GM12891 (cell line): Measurements from ENCODE around the gene TRAPPC2.

ENCODE experiments used
- DNase-seq: peaks from one replicate; pipeline ENCODE4 v3.0.0; 2011; ENCODE audit warnings: low spot score; ENCODE audit not compliant: insufficient read length
- FAIRE-seq: peaks from 2 replicates; lab custom pipeline; 2011; peaks lifted over from hg19 to GRCh38; lab: Jason Lieb, UNC
- PAX5 ChIP-seq: IDR thresholded peaks from 2 replicates; pipeline ENCODE4 v1.6.1; 2011; ENCODE audit warnings: low read length, moderate library complexity, mild to moderate bottlenecking; ENCODE audit not compliant: insufficient read depth, severe bottlenecking
- POLR2A ChIP-seq: IDR thresholded peaks from 2 replicates; pipeline ENCODE4 v1.6.1; 2011; ENCODE audit warnings: low read depth, low read length, control low read depth
- POLR2AphosphoS5 ChIP-seq: IDR thresholded peaks from 2 replicates; pipeline ENCODE4 v1.6.1; 2011; ENCODE audit warnings: low read depth, low read length, control low read depth
- POU2F2 ChIP-seq: IDR thresholded peaks from 2 replicates; pipeline ENCODE4 v1.6.1; 2011; ENCODE audit warnings: low read depth, mild to moderate bottlenecking, control low read depth, low read length, moderate library complexity
- SPI1 ChIP-seq: IDR thresholded peaks from 2 replicates; pipeline ENCODE4 v1.6.1; 2011; ENCODE audit warnings: low read depth, low read length, control low read depth
- TAF1 ChIP-seq: IDR thresholded peaks from 2 replicates; pipeline ENCODE4 v1.6.1; 2011; ENCODE audit warnings: low read depth, low read length, control low read depth

The TRAPPC2 gene

DNA sequence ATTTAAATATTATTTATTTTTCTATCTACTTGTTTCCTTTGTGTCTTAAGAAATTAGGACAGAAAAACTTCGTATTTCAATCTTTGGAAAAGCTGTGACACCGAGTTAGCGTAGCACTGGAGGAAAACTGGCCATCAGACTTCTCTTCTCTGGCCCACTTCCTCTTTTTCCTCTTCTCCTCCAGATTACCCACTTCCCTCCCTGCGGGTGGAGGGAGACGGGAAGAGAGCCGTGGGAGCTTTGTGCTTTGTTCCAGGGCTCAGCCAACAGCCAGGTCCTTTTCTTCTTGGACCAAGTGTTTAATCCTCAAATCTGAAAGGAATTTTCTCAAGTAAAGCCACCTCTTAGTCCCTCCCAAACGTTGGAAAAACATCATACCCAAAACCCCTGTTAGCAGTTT is 29.9 kb upstream of the TRAPPC2 start:
- no peak for DNase-seq
- no peak for FAIRE-seq
- TF ChIP-seq SPI1 (peak; percentile 85), TAF1 (no peak)

DNA sequence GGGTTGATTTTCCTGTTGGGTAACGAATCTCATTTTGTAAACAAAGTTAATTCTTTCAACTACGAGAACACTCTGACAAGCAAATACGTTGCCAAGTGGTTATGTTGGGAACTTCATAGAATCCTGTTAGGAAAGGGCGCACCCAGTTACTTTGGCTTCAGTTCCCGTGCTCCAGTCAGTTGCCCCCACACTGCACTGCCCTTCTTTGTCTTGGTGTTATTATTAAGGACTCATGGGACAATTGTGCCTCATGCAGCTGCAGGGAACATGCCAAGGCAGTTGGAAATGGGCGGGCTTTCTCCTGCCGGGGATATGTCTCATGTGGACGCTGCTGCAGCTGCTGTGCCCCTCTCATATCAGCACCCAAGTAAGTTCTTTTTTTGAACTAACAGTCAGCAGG is 29.1 kb upstream of the TRAPPC2 start:
- peak; percentile 66 for FAIRE-seq
- TF ChIP-seq TAF1, result no peak
- TF ChIP-seq PAX5, result no peak
- TF ChIP-seq POU2F2, result no peak
- TF ChIP-seq POLR2A, result no peak
- no peak for TF ChIP-seq SPI1
- TF ChIP-seq POLR2AphosphoS5, result no peak
- DNase-seq, result no peak

DNA sequence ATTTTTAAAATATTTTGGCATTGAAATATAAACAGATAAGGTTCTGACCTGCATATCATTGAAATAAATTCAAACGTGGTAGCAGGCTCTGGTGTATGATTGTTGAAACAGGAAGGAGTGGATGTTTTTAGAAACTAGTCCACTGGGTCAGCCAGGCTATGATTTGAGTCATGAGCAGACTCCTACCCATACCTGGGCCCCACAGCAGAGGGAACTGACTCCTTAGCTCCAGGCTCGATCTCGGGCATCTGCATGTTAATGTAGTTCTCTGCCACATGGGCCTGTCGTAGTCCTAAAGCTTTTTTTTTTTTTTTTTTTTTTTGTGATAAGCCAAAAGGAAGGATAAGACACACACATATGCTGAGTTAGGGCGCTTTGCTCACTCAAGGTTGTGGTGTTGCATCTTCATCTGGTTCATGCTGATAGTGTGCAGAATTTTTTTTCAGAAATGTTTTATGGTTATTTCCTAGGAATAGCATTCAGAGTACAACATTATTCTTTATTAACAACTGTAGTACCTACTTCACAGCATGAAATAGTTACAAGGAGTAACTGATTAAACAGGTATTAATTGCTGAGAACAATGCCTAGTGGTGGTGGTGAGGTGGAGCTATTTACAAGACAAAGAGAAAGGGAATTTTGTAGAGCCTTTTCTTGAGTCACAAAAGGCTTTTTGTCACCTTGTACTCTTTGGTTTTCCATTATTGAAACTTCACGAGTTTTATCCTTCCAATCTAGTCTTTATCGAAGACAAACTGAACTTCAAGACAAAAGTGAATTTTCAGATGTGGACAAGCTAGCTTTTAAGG is 27.4 kb upstream of the TRAPPC2 start:
- TF ChIP-seq SPI1 (peak; percentile 74), POU2F2 (no peak), POLR2AphosphoS5 (no peak)
- FAIRE-seq, result peak; percentile 94
- peak; percentile 26 for DNase-seq

DNA sequence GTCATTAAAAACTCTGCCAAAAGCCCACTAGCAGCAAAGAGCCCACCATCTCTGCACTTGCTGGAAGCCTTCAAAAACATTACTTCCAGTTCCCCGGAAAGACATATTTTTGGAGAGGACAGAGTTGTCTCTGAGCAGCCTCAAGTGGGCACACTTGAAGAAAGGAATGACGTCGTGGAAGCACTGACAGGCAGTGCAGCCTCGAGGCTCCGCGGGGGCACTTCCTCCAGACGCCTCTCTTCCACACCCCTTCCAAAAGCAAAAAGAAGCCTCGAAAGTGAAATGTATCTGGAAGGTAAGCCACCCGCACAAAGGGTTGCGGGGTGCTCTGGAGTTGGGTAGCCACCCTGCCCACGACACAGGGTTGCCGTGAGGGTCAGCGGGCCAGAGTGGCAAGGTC is 26.0 kb upstream of the TRAPPC2 start:
- DNase-seq (no peak), FAIRE-seq (no peak)
- TF ChIP-seq SPI1 (no peak), POLR2AphosphoS5 (no peak), TAF1 (no peak), PAX5 (no peak), POU2F2 (no peak), POLR2A (no peak)

DNA sequence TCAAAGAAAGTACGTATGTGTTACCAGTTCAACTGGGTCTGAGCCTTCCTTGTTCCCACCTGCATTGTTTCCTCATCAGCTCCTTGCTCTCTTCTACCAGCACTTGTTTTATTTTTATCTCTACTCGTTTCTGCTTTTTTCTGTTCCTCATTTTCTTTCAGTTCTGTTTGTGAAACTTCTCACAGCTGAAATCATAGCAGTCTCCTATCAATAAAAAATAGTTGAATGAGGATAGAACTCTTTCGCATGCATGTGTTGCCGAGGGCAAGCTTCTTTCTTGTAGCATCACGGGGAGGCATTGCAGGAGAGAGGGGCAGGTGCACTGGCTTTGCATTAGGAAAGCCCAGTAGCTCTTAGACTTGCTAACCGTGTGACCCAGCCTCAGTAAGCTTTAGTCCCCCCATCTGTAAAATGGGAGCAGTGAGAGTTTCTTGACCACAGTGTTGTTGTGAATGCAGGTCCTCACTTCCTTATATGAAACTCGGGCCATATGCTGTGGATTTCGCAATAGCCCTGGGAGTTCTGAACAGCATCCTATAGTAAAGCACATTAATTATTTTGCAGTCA is 24.8 kb upstream of the TRAPPC2 start:
- FAIRE-seq, result peak; percentile 96
- no peak for DNase-seq
- TF ChIP-seq SPI1 (peak; percentile 93), PAX5 (no peak)

DNA sequence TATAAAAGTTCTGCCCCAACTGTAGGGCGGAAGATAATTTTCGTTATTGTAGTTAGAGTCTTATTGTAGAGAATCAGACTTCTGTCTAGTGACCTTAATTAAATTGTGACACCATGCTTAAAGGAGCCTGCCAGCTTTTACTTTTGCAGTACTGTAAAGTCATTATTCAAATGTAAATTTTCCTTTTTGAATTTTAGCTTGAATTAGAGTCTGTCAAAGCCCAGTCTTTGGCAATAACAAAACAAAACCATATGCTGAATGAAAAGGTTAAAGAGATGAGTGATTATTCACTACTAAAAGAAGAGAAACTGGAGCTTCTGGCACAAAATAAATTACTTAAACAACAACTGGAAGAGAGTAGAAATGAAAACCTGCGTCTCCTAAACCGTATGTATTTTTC is 22.0 kb upstream of the TRAPPC2 start:
- DNase-seq (no peak), FAIRE-seq (no peak)
- no peak for TF ChIP-seq SPI1
- TF ChIP-seq POU2F2, result no peak
- TF ChIP-seq PAX5, result no peak
- TF ChIP-seq TAF1, result no peak
- no peak for TF ChIP-seq POLR2A
- TF ChIP-seq POLR2AphosphoS5, result no peak

DNA sequence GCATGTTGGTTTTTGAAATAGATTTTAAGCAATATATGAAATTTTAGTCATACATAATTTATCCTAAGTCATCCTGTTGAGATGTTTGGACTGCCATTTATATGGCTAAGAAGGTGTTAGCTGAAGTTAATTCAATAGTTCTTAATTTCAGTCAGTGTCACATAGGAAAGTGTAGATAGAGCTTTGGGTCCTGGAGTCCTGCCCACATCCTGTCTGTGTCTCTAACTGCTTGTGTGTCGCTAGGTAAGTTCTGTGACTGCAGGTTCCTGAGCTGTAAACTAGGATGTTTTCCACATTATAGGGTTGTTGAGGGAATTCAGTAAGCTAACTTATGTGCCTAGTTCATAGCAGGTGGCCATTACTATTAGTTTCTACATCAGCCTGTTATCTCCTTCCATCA is 20.8 kb upstream of the TRAPPC2 start:
- TF ChIP-seq TAF1 (no peak), POLR2AphosphoS5 (no peak), POU2F2 (no peak), SPI1 (no peak), POLR2A (no peak), PAX5 (no peak)
- no peak for FAIRE-seq
- no peak for DNase-seq

DNA sequence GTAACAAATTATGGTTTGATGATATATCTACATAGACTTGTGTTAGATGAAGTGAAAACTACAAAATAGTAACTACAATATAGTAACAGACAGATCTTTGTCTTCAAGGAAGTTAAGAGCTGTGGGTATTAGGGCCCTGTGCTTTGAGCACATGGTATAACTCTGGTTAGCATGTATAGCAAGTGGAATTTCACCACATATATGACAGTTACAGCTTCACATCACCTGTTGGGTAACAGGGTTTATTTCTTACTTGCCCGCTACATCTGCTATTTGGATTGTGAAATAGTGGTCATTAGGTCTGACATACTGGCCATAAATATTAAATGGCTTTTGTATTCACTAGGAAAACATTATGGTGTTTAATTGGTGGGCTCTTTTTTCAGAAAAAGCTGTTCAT is 20.3 kb upstream of the TRAPPC2 start:
- FAIRE-seq, result peak; percentile 35
- no peak for DNase-seq
- TF ChIP-seq POLR2A (no peak), PAX5 (no peak)

DNA sequence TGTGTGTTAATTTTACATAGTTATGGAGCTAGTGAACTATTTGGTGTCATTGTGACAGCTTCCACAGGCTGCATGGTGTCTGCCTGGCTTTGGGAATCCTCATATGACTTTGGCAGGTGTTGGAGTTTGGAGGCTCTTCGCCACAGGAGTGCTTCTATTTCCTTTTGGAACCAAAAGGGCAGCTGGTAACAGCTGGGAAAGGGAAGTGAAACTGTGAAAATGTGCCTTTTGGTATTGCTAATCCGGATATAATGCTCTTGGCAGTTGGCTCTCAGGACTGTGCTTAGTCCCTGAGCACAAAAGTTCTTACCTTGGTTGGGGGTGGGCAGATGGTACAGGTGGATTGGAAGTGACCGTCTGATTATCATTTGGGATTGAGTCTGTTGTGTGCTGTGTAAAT is 18.2 kb upstream of the TRAPPC2 start:
- FAIRE-seq (peak; percentile 98), DNase-seq (no peak)
- TF ChIP-seq SPI1, result peak; percentile 96
- TF ChIP-seq POU2F2, result no peak

DNA sequence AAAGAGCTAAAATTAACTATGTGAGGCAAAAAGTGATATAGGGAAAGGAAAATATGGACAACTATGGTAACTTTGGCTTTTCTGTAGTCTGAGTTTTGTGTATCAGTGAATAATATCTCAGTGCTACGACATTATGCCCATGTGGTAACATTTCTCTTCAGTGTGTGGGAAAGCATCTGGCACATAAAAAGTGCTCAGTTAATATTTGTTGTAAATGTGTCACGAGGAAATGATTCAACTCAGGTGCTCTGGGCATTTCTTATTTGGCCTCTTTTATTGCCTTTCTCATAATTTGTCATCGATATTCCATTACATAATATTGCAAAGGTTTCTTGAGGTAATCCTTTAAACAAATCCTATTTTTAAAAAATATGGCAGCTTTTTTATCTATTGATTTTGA is 17.7 kb upstream of the TRAPPC2 start:
- no peak for DNase-seq
- FAIRE-seq, result peak; percentile 85
- TF ChIP-seq POU2F2 (no peak), SPI1 (no peak), TAF1 (no peak), POLR2AphosphoS5 (no peak)

DNA sequence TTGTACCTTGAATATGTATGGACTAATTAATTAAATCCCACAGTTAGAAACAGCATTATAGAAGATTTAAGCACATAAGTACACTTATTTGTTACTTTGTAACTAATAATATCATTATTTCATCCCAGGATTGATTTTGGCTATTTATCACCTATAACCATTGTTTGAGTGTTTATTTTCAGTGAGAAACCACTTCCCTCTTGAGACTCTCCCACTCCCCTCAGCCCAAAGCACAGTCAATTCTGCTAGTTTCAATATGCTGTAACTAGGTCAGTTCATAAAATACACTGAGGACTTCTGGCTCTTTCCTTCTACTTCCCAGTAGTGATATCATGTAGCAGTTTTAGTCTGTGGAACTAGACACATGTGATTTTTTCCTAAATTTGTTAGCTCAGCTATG is 16.4 kb upstream of the TRAPPC2 start:
- DNase-seq, result no peak
- TF ChIP-seq POU2F2 (no peak), SPI1 (peak; percentile 81)
- peak; percentile 71 for FAIRE-seq
